IMR-90 (cell line): ENCODE measurements around the gene CXCL3. TPM values are rescaled to one million over a fixed set of nuclear protein-coding genes. Genes with fewer than 3 reads are reported as not detected.

ENCODE experiments used
- ATAC-seq: fragments of 200-7000 bp; cut with Tn5 transposase; 2 replicates; pipeline ENCODE4 v1.9.1; 2020; ENCODE audit warnings: low read depth, mild to moderate bottlenecking, moderate library complexity
- BruUV-seq: library from RNA; stranded (reverse); fragments of 400-500 nt; replicated peaks from 2 replicates; lab custom pipeline; 2021; lab: Mats Ljungman, UMichigan
- CTCF ChIA-PET: fragments of 300-600 bp; formaldehyde crosslinking; extraction: SDS; loops from one replicate; lab custom pipeline; 2021; ENCODE audit warnings: antibody characterized with exemption; lab: Yijun Ruan, JAX
- POLR2A ChIA-PET: fragments of 300-600 bp; sonication (Branson Sonifier 250); formaldehyde crosslinking; loops from one replicate; lab custom pipeline; 2022; ENCODE audit warnings: antibody characterized with exemption; ENCODE audit not compliant: unreplicated experiment; lab: Charles Lee
- DNase-seq: peaks from one replicate; pipeline ENCODE4 v3.0.0; 2013
- H2AFZ ChIP-seq: replicated peaks from 2 replicates; pipeline ENCODE3; 2013; ENCODE audit warnings: low read length, mild to moderate bottlenecking; ENCODE audit not compliant: poor library complexity
- H2AK5ac ChIP-seq: 2 replicates; pipeline ENCODE4 v1.6.1; 2013; ENCODE audit warnings: low read depth, low read length, inconsistent platforms
- H2AK9ac ChIP-seq: replicated peaks from 2 replicates; pipeline ENCODE3; 2013; ENCODE audit warnings: mild to moderate bottlenecking, low read depth, low read length, moderate library complexity; ENCODE audit not compliant: poor library complexity
- H2BK120ac ChIP-seq: 2 replicates; pipeline ENCODE4 v1.6.1; 2013; ENCODE audit warnings: low read depth, low read length, inconsistent platforms
- H2BK15ac ChIP-seq: 3 replicates; pipeline ENCODE4 v1.6.1; 2013; ENCODE audit warnings: low read depth, low read length, inconsistent platforms
- H2BK20ac ChIP-seq: 2 replicates; pipeline ENCODE4 v1.6.1; 2013; ENCODE audit warnings: low read depth, mild to moderate bottlenecking, inconsistent platforms, low read length, moderate library complexity
- H2BK5ac ChIP-seq: 2 replicates; pipeline ENCODE4 v1.6.1; 2013; ENCODE audit warnings: mild to moderate bottlenecking, low read depth, low read length, inconsistent platforms; ENCODE audit not compliant: poor library complexity, severe bottlenecking
- H3K14ac ChIP-seq: replicated peaks from 2 replicates; pipeline ENCODE4 v1.6.1; 2013; ENCODE audit warnings: low read depth, low read length, inconsistent platforms
- H3K18ac ChIP-seq: 2 replicates; pipeline ENCODE4 v1.6.1; 2013; ENCODE audit warnings: low read depth, low read length, control low read depth
- H3K23ac ChIP-seq: 2 replicates; pipeline ENCODE4 v1.6.1; 2013; ENCODE audit warnings: low read depth, low read length, inconsistent platforms
- H3K27ac ChIP-seq: 2 replicates; pipeline ENCODE4 v1.5.1; 2013; ENCODE audit warnings: mild to moderate bottlenecking, control low read depth, low read length; ENCODE audit not compliant: insufficient read depth
- H3K27me3 ChIP-seq: 2 replicates; pipeline ENCODE4 v1.6.1; 2013; ENCODE audit warnings: low read length; ENCODE audit not compliant: control insufficient read depth, insufficient read depth
- H3K36me3 ChIP-seq: 2 replicates; pipeline ENCODE4 v1.6.1; 2013; ENCODE audit warnings: low read length, mixed read lengths; ENCODE audit not compliant: control insufficient read depth, insufficient read depth
- H3K4ac ChIP-seq: 2 replicates; pipeline ENCODE4 v1.6.1; 2013; ENCODE audit warnings: low read depth, low read length, inconsistent platforms
- H3K4me1 ChIP-seq: 2 replicates; pipeline ENCODE4 v1.6.1; 2013; ENCODE audit warnings: low read length, mixed read lengths; ENCODE audit not compliant: control insufficient read depth, insufficient read depth
- H3K4me2 ChIP-seq: 2 replicates; pipeline ENCODE4 v1.6.1; 2013; ENCODE audit warnings: low read depth, mild to moderate bottlenecking, control low read depth, low read length, moderate library complexity
- H3K4me3 ChIP-seq: 2 replicates; pipeline ENCODE4 v1.5.1; 2013; ENCODE audit warnings: low read depth, mild to moderate bottlenecking, control low read depth, low read length, moderate library complexity; ENCODE audit not compliant: insufficient read depth
- H3K56ac ChIP-seq: 2 replicates; pipeline ENCODE4 v1.6.1; 2013; ENCODE audit warnings: low read length, inconsistent platforms; ENCODE audit not compliant: insufficient read depth; ENCODE audit errors: extremely low read depth
- H3K79me1 ChIP-seq, 2 experiments: 2 replicates each; pipeline ENCODE4 v1.6.1; 2013; ENCODE audit warnings: low read length in 2 of 2, inconsistent platforms in 1 of 2, low read depth in 1 of 2
- H3K9ac ChIP-seq: 2 replicates; pipeline ENCODE4 v1.6.1; 2013; ENCODE audit warnings: low read depth, low read length, control low read depth
- H3K9me1 ChIP-seq: 2 replicates; pipeline ENCODE4 v1.6.1; 2013; ENCODE audit warnings: low read length, inconsistent platforms; ENCODE audit not compliant: insufficient read depth
- H3K9me3 ChIP-seq: 2 replicates; pipeline ENCODE4 v1.6.1; 2013; ENCODE audit warnings: low read length; ENCODE audit not compliant: control insufficient read depth, insufficient read depth
- H4K20me1 ChIP-seq: 2 replicates; pipeline ENCODE4 v1.6.1; 2013; ENCODE audit warnings: low read length, inconsistent platforms; ENCODE audit not compliant: insufficient read depth
- H4K5ac ChIP-seq: 2 replicates; pipeline ENCODE4 v1.6.1; 2013; ENCODE audit warnings: mild to moderate bottlenecking, low read depth, low read length, control low read depth
- H4K8ac ChIP-seq, 2 experiments: 2 replicates each; pipeline ENCODE4 v1.6.1; 2013; ENCODE audit warnings: low read depth in 2 of 2, low read length in 2 of 2, control low read depth in 1 of 2, inconsistent platforms in 1 of 2
- H4K91ac ChIP-seq: 2 replicates; pipeline ENCODE4 v1.6.1; 2013; ENCODE audit warnings: low read depth, low read length, inconsistent platforms; ENCODE audit not compliant: insufficient read depth
- BHLHE40 ChIP-seq: fragments of 150-350 bp; IDR thresholded peaks from 2 replicates; pipeline ENCODE4 v1.6.1; 2016; ENCODE audit warnings: mild to moderate bottlenecking, low read depth, low read length
- CEBPB ChIP-seq: IDR thresholded peaks from 2 replicates; pipeline ENCODE4 v1.6.1; 2012; ENCODE audit warnings: low read depth, low read length, improper control_type of control experiment
- CHD1 ChIP-seq: IDR thresholded peaks from 2 replicates; pipeline ENCODE4 v1.6.1; 2012; ENCODE audit warnings: low read depth, low read length, improper control_type of control experiment
- CTCF ChIP-seq: conservative IDR thresholded peaks from 2 replicates; pipeline ENCODE4 v1.5.1; 2012; ENCODE audit warnings: mild to moderate bottlenecking, low read depth, low read length, improper control_type of control experiment
- FOS ChIP-seq: fragments of 150-350 bp; IDR thresholded peaks from 2 replicates; pipeline ENCODE4 v1.6.1; 2016; ENCODE audit warnings: low read depth, low read length
- MAFK ChIP-seq: IDR thresholded peaks from 2 replicates; pipeline ENCODE4 v1.6.1; 2012; ENCODE audit warnings: low read depth, low read length, improper control_type of control experiment
- MAZ ChIP-seq: IDR thresholded peaks from 2 replicates; pipeline ENCODE4 v1.6.1; 2012; ENCODE audit warnings: low read depth, mild to moderate bottlenecking, low read length, improper control_type of control experiment, moderate library complexity, borderline replicate concordance
- MXI1 ChIP-seq: IDR thresholded peaks from 2 replicates; pipeline ENCODE4 v1.6.1; 2012; ENCODE audit warnings: low read depth, mild to moderate bottlenecking, low read length, moderate library complexity, borderline replicate concordance
- NFE2L2 ChIP-seq: fragments of 150-350 bp; IDR thresholded peaks from 2 replicates; pipeline ENCODE4 v1.6.1; 2016; ENCODE audit warnings: low read depth, mild to moderate bottlenecking, low read length
- POLR2A ChIP-seq: IDR thresholded peaks from 2 replicates; pipeline ENCODE4 v1.6.1; 2012; ENCODE audit warnings: mild to moderate bottlenecking, low read depth, low read length
- RAD21 ChIP-seq: IDR thresholded peaks from 2 replicates; pipeline ENCODE4 v1.6.1; 2012; ENCODE audit warnings: low read length, improper control_type of control experiment
- RCOR1 ChIP-seq: IDR thresholded peaks from 2 replicates; pipeline ENCODE4 v1.6.1; 2012; ENCODE audit warnings: mild to moderate bottlenecking, low read length, improper control_type of control experiment; ENCODE audit not compliant: insufficient replicate concordance
- RFX5 ChIP-seq: IDR thresholded peaks from 2 replicates; pipeline ENCODE4 v1.8.0; 2012; ENCODE audit warnings: low read depth, mild to moderate bottlenecking, low read length, moderate library complexity
- SMC3 ChIP-seq: fragments of 150-350 bp; IDR thresholded peaks from 2 replicates; pipeline ENCODE4 v1.6.1; 2016; ENCODE audit warnings: low read depth, mild to moderate bottlenecking, antibody characterized with exemption, low read length, moderate library complexity
- USF2 ChIP-seq: fragments of 150-350 bp; IDR thresholded peaks from 2 replicates; pipeline ENCODE4 v1.6.1; 2017; ENCODE audit warnings: mild to moderate bottlenecking, antibody characterized with exemption, low read length, low read depth
- whole genome bisulfite sequencing, 2 experiments: methylation state at CpG; one replicate each; pipeline versions ENCODE4 v1.1.5 to v1.1.7; 2013; ENCODE audit warnings: missing lambda C conversion rate in 2 of 2; ENCODE audit not compliant: insufficient read length in 1 of 2; ENCODE audit errors: extremely low coverage in 2 of 2; 5-methylcytosine and 5-hydroxymethylcytosine counted together
- dilution Hi-C: fragments of 300-500 bp; cut with HindIII; formaldehyde crosslinking; loops from one replicate; pipeline ENCODE4 v1.14.3; 2018; ENCODE audit warnings: low sequenced_read_pairs; ENCODE audit not compliant: unreplicated experiment
- in situ Hi-C: fragments of 300-500 bp; cut with MboI; formaldehyde crosslinking; loops from 3 replicates; pipeline ENCODE4 v1.14.3; 2019; ENCODE audit warnings: low sequenced_read_pairs, inconsistent platforms, mixed read lengths
- intact Hi-C: fragments of 100-400 bp; cut with micrococcal nuclease; formaldehyde crosslinking; loops from 2 replicates; pipeline ENCODE4 v1.10.0; 2022
- polyA plus RNA-seq, 3 experiments: library from polyadenylated mRNA; depleted of rRNA; stranded (reverse); fragments of >200 nt; gene quantifications; 2 replicates each; pipeline ENCODE4 v1.2.3, GENCODE V29; 2012; ENCODE audit warnings: low replicate concordance in 1 of 3
- total RNA-seq: library from RNA; depleted of rRNA; stranded (reverse); fragments of >200 nt; gene quantifications from 2 replicates; pipeline ENCODE4 v1.2.3, GENCODE V29; 2012
- TF ChIP-seq, protein P1 (sequence below): fragments of 150-350 bp; IDR thresholded peaks from 2 replicates; pipeline ENCODE4 v1.6.1; 2016; ENCODE audit warnings: low read depth, mild to moderate bottlenecking, low read length, moderate library complexity, borderline replicate concordance

The CXCL3 gene
- total and polyA plus RNA-seq, 2 of the 4 experiments (the other 2 are of a cell fraction) = 0.18 to 0.74 TPM

DNA sequence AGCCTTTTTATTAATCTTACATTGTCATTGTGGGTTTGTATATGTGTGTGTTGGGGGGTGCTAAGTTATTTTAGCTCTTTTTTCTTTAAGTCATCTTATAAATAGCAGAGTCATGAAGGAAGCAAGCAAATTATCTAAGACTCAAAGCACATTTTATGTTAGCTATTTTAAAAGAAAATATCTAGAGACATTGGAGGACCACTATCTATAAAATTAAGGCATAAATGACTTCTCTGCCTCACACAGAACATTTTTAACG, 46.8 kb downstream of the CXCL3 start:
- Histone ChIP-seq H3K18ac (no peak overlapping the region), H3K27ac (no peak overlapping the region), H3K79me1 (no peaks in the 10 kb centered on the region), H3K27me3 (peaks cover 10% of the 10 kb centered on the region), H3K23ac (no peak overlapping the region), H4K20me1 (no peaks in the 10 kb centered on the region), H4K8ac (no peak overlapping the region), H4K91ac (no peak overlapping the region), H2BK5ac (no peak overlapping the region), H3K14ac (no peak overlapping the region), H3K4me3 (no peak overlapping the region), H3K9me3 (no peaks in the 10 kb centered on the region), H3K36me3 (no peaks in the 10 kb centered on the region), H3K4ac (no peak overlapping the region), H3K4me2 (no peak overlapping the region), H2BK15ac (no peak overlapping the region), H3K4me1 (no peaks in the 10 kb centered on the region), H2AK5ac (no peak overlapping the region), H3K56ac (no peak overlapping the region), H3K9me1 (no peaks in the 10 kb centered on the region; the same call in 1 of the 2 replicates), H2BK20ac (no peak overlapping the region), H2AFZ (no peak overlapping the region), H3K9ac (no peak overlapping the region), H2AK9ac (no peak overlapping the region), H4K5ac (no peak overlapping the region), H2BK120ac (no peak overlapping the region)
- no TSS peak for BruUV-seq
- POLR2A ChIA-PET = no interaction called here
- ATAC-seq (no peak), DNase-seq (no peak)
- TF ChIP-seq RAD21 (no peak), POLR2A (no peak), CEBPB (no peak), NFE2L2 (no peak), SMC3 (no peak), MAZ (no peak), CTCF (no peak), RCOR1 (no peak), RFX5 (no peak), BHLHE40 (no peak), MXI1 (no peak), CHD1 (no peak), USF2 (no peak), FOS (no peak), MAFK (no peak)
- TF ChIP-seq, protein P1, sequence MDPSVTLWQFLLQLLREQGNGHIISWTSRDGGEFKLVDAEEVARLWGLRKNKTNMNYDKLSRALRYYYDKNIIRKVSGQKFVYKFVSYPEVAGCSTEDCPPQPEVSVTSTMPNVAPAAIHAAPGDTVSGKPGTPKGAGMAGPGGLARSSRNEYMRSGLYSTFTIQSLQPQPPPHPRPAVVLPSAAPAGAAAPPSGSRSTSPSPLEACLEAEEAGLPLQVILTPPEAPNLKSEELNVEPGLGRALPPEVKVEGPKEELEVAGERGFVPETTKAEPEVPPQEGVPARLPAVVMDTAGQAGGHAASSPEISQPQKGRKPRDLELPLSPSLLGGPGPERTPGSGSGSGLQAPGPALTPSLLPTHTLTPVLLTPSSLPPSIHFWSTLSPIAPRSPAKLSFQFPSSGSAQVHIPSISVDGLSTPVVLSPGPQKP = no peak
- CTCF ChIA-PET = no interaction called here
- intact Hi-C loops = no loop called here
- dilution Hi-C loops = no loop called here
- in situ Hi-C loops = no loop called here
- no CpG with 5 or more reads among the region's 1 CpG for WGBS, 2 experiments
